GM10248 (cell line): Measurements from ENCODE around the gene MAPT.

ENCODE experiments used
- CTCF ChIA-PET: fragments of 300-600 bp; sonication (Branson Sonifier 250); formaldehyde crosslinking; extraction: SDS; loops from one replicate; lab custom pipeline; 2021; ENCODE audit warnings: antibody characterized with exemption; lab: Yijun Ruan, JAX
- POLR2A ChIA-PET: fragments of 350-650 bp; sonication (Branson Sonifier 250); formaldehyde crosslinking; extraction: SDS; loops from one replicate; lab custom pipeline; 2020; ENCODE audit warnings: antibody characterized with exemption; lab: Yijun Ruan, JAX
- DNase-seq: peaks from one replicate; pipeline ENCODE4 v3.0.0; 2012; ENCODE audit errors: extremely low spot score
- CTCF ChIP-seq: IDR thresholded peaks from 2 replicates; pipeline ENCODE4 v1.5.1; 2012; ENCODE audit warnings: mild to moderate bottlenecking, low read depth; ENCODE audit errors: extremely low read depth, missing control alignments, control extremely low read depth

Gene MAPT

DNA sequence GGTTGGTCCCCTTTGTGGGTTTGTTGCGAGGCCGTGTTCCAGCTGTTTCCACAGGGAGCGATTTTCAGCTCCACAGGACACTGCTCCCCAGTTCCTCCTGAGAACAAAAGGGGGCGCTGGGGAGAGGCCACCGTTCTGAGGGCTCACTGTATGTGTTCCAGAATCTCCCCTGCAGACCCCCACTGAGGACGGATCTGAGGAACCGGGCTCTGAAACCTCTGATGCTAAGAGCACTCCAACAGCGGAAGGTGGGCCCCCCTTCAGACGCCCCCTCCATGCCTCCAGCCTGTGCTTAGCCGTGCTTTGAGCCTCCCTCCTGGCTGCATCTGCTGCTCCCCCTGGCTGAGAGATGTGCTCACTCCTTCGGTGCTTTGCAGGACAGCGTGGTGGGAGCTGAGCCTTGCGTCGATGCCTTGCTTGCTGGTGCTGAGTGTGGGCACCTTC lies 77.4 kb downstream of the MAPT start:
- no peak for TF ChIP-seq CTCF
- ChIA-PET POLR2A (no interaction called here), CTCF (interaction anchor here (1.3 kb wide), 1 partner anchor 23 kb away, joined by 5 read pairs; no protein-coding TSS in a partner anchor)
- DNase-seq = no peak

DNA sequence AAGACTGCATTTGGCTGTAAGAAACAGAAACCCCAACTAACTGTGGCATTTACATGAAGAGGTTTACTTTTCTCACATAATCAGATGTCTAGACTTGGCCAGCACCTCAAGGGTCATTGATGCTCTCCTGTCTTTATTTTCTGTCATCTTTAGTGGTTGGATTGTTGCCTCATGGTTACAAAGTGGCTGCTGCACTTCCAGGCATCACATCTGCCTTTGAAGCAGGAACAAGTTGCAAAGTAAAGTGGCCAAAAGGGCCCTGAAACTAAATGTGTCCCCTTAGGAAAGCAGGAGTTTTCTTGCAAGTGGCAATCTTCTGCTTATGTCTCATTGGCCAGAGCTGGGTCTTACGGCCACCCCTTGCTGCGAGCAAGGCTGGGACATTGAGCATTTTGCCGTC lies 78.2 kb downstream of the MAPT start:
- no peak for TF ChIP-seq CTCF
- CTCF ChIA-PET = no interaction called here
- no peak for DNase-seq
- POLR2A ChIA-PET = no interaction called here

DNA sequence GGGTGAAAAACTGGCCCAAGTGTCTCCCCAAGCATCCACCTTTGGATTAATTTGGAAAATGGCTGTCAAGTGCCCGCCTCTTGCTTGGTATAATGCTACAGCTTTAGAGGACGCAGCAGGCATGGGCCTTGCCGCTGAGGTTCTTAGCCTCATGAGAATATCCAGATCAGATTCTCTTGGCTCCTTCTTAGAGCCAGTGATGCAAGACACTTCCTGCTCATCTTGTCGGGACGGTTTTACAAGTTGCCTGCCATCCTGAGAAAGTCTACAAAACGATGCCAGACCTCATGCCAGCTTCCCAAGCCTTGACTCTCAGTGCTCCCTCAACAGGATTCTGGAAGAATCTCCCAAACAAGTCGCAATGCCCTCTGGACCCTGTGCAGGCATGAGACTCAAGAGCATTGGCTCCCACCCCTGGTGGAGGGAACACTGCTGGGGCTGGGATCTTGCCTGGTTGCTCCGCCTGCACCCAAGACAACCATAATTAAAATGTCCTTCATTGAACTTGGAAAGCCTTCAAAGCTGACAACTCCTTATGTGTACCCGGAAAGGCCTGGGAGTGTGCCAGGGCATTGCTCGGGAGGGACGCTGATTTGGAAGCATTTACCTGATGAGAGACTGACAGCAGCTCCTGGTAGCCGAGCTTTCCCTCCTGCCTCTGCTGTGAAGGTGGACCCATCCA lies 78.9 kb downstream of the MAPT start:
- no peak for DNase-seq
- ChIA-PET CTCF (no interaction called here), POLR2A (no interaction called here)
- TF ChIP-seq CTCF = no peak

DNA sequence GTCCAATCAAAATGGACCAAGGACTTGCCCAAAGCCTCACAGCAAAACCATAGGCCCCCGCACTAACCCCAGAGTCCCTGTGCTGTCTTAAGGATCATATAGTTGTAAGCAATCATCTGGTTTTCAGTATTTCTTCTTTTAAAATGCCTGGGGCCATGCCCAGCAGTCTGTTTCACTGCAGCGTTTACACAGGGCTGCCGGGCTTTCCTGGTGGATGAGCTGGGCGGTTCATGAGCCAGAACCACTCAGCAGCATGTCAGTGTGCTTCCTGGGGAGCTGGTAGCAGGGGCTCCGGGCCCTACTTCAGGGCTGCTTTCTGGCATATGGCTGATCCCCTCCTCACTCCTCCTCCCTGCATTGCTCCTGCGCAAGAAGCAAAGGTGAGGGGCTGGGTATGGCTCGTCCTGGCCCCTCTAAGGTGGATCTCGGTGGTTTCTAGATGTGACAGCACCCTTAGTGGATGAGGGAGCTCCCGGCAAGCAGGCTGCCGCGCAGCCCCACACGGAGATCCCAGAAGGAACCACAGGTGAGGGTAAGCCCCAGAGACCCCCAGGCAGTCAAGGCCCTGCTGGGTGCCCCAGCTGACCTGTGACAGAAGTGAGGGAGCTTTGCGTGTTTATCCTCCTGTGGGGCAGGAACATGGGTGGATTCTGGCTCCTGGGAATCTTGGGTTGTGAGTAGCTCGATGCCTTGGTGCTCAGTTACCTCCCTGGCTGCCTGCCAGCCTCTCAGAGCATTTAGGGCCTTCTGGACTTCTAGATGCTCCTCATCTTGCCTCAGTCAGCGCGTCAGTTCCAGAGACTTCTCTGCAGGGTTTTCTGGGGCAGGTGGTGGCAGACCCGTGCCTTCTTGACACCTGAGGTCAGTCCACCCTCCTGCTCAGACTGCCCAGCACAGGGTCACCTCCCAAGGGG lies 79.8 kb downstream of the MAPT start:
- POLR2A ChIA-PET = no interaction called here
- CTCF ChIA-PET = interaction anchor here (1.4 to 2.4 kb wide), 2 partner anchors 25 to 31 kb away, joined by 3 to 11 read pairs; no protein-coding TSS in a partner anchor
- DNase-seq = no peak
- TF ChIP-seq CTCF = no peak

DNA sequence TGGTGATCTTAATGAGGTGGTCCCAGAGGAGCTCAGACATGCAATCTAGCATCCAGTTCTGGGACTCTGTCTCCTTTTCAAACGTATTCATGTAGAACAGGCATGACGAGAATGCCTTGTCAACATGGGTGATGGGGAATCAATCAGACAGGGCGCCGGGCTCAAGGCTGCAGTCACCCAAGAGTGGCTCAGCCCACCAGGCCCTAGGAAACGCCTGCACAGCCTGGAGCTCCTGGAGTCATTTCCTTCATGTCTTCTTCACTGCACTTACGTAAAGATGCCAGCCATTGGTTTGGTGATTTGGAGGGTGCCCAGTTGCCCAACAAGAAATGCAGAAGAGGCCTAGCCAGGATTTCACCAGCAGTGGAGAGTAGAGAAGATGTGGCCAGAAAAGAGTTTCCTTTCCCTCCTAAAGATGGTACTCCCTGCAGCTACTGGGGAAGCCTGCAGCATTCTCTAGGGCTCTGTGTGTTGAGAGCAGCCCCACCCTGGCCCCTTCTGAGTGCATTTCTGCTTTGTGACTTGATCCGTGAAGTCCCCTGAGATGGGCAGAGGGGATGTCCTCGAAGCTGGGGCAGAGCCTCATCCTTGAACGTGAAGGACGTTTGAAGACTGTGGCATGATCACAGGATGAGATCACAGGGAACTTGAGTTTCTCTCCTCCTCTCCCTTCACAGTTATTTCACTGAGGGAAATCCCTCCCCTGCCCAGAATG lies 80.7 kb downstream of the MAPT start:
- ChIA-PET CTCF (interaction anchor here (1.4 to 2.4 kb wide), 3 partner anchors 26 to 144 kb away, joined by 3 to 11 read pairs (median 3); no protein-coding TSS in a partner anchor), POLR2A (no interaction called here)
- no peak for DNase-seq
- TF ChIP-seq CTCF = no peak
